ENCODE results near the gene DOCK1. TPM values are rescaled to one million over a fixed set of nuclear protein-coding genes. Genes with fewer than 3 reads are reported as not detected.

DOCK1 gene
- total RNA-seq, 2 donors from 2014 or later: 72.4 to 89.3 TPM

DNA sequence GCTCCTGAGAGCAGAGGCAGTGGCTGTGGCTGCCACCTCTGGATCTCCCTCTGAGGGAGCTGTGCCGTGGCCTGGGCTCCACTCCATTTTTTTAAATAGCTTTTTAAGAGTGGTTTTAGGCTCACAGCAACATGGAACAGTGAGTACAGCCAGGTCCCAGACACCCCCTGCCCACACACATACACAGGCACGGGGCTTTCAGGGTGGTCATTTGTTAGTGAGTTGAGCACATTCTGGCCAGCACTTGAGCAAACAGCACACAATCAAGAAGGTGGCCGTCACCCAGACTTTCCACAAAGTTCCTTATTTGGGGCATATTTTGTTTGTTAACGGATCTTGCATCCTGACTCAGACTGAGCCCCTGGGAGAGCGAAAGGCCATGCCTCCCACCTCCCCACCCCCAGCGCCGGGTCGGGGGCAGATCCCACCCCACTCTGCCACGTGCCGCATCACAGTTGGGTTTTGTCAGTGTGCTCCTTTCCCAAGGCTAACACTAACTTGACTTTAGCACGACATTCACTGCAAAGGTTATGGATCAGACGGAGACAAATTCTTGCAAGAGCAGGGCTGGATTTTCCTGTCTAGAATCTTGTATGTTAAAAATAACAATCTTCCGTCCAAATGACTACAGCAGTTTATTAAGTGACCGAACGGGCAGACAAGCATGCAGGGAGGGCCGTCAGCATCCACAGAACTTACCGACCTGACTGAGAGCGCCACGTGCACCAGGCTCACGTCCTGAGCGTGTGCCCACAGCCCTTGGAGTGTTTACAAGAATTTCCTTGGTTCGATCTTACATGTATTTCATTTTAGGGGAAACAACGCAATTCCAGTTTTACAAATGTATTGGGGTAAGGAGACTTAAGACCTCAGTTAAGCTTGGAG, 487.4 kb downstream of the DOCK1 start:
- Mint-ChIP-seq H3K4me3 (no peak overlapping the region), H3K36me3 (ENCODE audit: low read depth) (peaks cover 22% of the 10 kb centered on the region), H3K27ac (no peak overlapping the region), H3K27me3 (ENCODE audit: insufficient read depth) (no peaks in the 10 kb centered on the region), H3K4me1 (no peaks in the 10 kb centered on the region), H3K9me3 (no peaks in the 10 kb centered on the region)
- Histone ChIP-seq H3K36me3 (ENCODE audit: control insufficient read depth, insufficient read depth, low read length) (peaks cover 7% of the 10 kb centered on the region), H3K9ac (ENCODE audit: extremely low read depth, low read length, poor library complexity, severe bottlenecking) (no peak overlapping the region), H3K27ac (ENCODE audit: low read depth, low read length) (no peak overlapping the region), H3K4me1 (ENCODE audit: control insufficient read depth, insufficient read depth, low read length) (no peaks in the 10 kb centered on the region), H3K9me3 (ENCODE audit: control insufficient read depth, low read length) (no peaks in the 10 kb centered on the region), H3K27me3 (ENCODE audit: control insufficient read depth, insufficient read depth, low read length, poor library complexity, severe bottlenecking) (no peaks in the 10 kb centered on the region), H3K4me3 (ENCODE audit: low read length) (no peak overlapping the region)
- WGBS, 2 experiments (ENCODE audit: insufficient coverage in 1 of 2, insufficient read length in 1 of 2): 84 to 92% methylated on average over 14 to 23 of the region's 23 CpGs
- TF ChIP-seq, protein P1, sequence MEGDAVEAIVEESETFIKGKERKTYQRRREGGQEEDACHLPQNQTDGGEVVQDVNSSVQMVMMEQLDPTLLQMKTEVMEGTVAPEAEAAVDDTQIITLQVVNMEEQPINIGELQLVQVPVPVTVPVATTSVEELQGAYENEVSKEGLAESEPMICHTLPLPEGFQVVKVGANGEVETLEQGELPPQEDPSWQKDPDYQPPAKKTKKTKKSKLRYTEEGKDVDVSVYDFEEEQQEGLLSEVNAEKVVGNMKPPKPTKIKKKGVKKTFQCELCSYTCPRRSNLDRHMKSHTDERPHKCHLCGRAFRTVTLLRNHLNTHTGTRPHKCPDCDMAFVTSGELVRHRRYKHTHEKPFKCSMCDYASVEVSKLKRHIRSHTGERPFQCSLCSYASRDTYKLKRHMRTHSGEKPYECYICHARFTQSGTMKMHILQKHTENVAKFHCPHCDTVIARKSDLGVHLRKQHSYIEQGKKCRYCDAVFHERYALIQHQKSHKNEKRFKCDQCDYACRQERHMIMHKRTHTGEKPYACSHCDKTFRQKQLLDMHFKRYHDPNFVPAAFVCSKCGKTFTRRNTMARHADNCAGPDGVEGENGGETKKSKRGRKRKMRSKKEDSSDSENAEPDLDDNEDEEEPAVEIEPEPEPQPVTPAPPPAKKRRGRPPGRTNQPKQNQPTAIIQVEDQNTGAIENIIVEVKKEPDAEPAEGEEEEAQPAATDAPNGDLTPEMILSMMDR (conservative IDR thresholded peaks at IDR 0.05): no peak
- DNase-seq: no peak

DNA sequence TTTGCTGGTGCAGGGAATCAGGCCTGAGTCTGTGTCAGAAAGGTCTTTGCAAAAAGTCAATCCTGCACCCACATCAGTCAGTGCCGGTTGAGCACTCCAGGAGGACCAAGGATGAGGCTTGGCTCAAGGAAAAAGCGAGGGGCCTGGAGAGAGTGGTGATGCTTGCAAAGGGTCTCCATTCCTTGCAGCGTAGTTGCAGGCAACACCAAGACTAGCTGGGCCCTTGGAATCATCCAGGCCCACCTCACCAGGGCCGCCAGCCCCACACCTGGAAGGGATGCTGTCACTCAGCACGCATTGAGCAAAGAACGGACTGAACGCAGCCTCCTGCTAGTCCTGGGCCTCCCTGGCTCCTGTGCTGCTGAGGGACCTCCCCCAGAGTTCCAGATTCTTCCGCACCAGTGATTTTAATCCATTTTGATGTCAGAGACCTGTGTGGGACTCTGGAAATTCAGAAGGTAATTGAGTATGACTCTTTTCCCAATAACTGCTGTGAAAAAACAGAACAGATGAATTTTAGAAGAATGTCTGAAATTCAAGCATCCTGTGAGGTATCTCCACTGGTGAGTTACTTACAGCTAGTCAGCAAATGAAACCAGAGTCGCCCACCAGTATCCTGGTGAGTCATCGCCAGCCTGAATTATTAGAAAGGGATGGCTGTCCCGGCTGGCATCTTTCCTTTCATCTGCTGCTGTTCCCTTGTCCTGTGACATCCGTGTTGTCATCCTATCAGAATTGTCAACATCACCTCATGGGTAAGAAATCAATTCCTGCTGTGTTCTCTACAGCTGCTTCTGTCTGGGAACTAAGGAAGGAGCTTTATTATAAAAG, 493.1 kb downstream of the DOCK1 start:
- Mint-ChIP-seq H3K27me3 (ENCODE audit: insufficient read depth) (no peaks in the 10 kb centered on the region), H3K4me1 (peaks cover 23% of the 10 kb centered on the region), H3K4me3 (no peak overlapping the region), H3K27ac (no peak overlapping the region), H3K36me3 (ENCODE audit: low read depth) (peaks cover 12% of the 10 kb centered on the region), H3K9me3 (peaks cover 8% of the 10 kb centered on the region)
- peak; percentile 67 for DNase-seq
- H3K4me1 ChIP-seq (ENCODE audit: control insufficient read depth, insufficient read depth, low read length): peaks cover 4% of the 10 kb centered on the region
- no peaks in the 10 kb centered on the region for H3K36me3 ChIP-seq (ENCODE audit: control insufficient read depth, insufficient read depth, low read length)
- H3K27ac ChIP-seq (ENCODE audit: low read depth, low read length): no peak overlapping the region
- peaks cover 7% of the 10 kb centered on the region for H3K9me3 ChIP-seq (ENCODE audit: control insufficient read depth, low read length)
- H3K27me3 ChIP-seq (ENCODE audit: control insufficient read depth, insufficient read depth, low read length, poor library complexity, severe bottlenecking): no peaks in the 10 kb centered on the region
- H3K9ac ChIP-seq (ENCODE audit: extremely low read depth, low read length, poor library complexity, severe bottlenecking): no peak overlapping the region
- WGBS, 2 experiments (ENCODE audit: insufficient coverage in 1 of 2, insufficient read length in 1 of 2): 80 to 82% methylated on average over 9 to 12 of the region's 12 CpGs
- TF ChIP-seq, protein P1 (conservative IDR thresholded peaks at IDR 0.05): no peak
- no peak overlapping the region for H3K4me3 ChIP-seq (ENCODE audit: low read length)

DNA sequence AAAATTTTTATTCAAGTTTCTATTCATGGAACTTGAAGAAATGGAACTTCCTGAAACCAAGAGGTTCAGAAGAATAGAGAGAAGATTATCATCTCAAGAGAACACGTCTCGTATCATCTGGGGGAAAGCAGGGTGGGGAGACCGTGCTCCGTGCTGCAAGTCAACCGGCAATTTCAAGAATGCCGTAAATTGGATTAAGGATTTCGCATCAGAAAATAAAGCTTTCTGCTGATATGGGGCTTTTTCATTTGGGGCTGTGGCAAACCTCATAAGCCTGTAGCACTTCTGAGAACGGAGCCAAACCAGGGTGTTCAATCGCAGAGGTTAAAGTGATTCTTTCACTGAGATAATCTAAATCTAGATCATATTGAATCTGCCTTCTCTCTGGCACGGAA, 493.7 kb downstream of the DOCK1 start:
- Histone ChIP-seq H3K4me3 (ENCODE audit: low read length) (peak overlapping the region; percentile 10), H3K36me3 (ENCODE audit: control insufficient read depth, insufficient read depth, low read length) (no peaks in the 10 kb centered on the region), H3K27ac (ENCODE audit: low read depth, low read length) (no peak overlapping the region), H3K4me1 (ENCODE audit: control insufficient read depth, insufficient read depth, low read length) (peaks cover 4% of the 10 kb centered on the region), H3K27me3 (ENCODE audit: control insufficient read depth, insufficient read depth, low read length, poor library complexity, severe bottlenecking) (no peaks in the 10 kb centered on the region), H3K9ac (ENCODE audit: extremely low read depth, low read length, poor library complexity, severe bottlenecking) (no peak overlapping the region), H3K9me3 (ENCODE audit: control insufficient read depth, low read length) (peaks cover 7% of the 10 kb centered on the region)
- DNase-seq: no peak
- no peaks in the 10 kb centered on the region for H3K27me3 Mint-ChIP-seq (ENCODE audit: insufficient read depth)
- H3K9me3 Mint-ChIP-seq: peaks cover 8% of the 10 kb centered on the region
- TF ChIP-seq, protein P1 (conservative IDR thresholded peaks at IDR 0.05): no peak
- WGBS, 2 experiments (ENCODE audit: insufficient coverage in 1 of 2, insufficient read length in 1 of 2): 49 to 70% methylated on average over 9 to 10 of the region's 10 CpGs
- no peak overlapping the region for H3K27ac Mint-ChIP-seq
- no peak overlapping the region for H3K4me3 Mint-ChIP-seq
- peaks cover 23% of the 10 kb centered on the region for H3K4me1 Mint-ChIP-seq
- H3K36me3 Mint-ChIP-seq (ENCODE audit: low read depth): peaks cover 12% of the 10 kb centered on the region

Measured in endodermal cell (in vitro differentiated cells).